Fibroblast of lung (primary cell): ENCODE results near the gene PRIM1.

ENCODE experiments used
- EZH2 ChIP-seq: IDR thresholded peaks from 2 replicates; pipeline ENCODE4 v1.5.1; 2012; ENCODE audit warnings: low read length, control low read depth, mild to moderate bottlenecking; ENCODE audit errors: missing control alignments
- TF ChIP-seq, protein P1 (sequence below), 2 donors: IDR thresholded peaks in 1 of 2; conservative IDR thresholded peaks in 1 of 2; 1 replicate in 1 of 2; 2 replicates in 1 of 2; pipeline ENCODE4 v1.5.1; 2011 to 2012; ENCODE audit warnings: low read length in 2 of 2, control low read depth in 1 of 2, inconsistent platforms in 1 of 2, low read depth in 1 of 2, mild to moderate bottlenecking in 1 of 2

DNA sequence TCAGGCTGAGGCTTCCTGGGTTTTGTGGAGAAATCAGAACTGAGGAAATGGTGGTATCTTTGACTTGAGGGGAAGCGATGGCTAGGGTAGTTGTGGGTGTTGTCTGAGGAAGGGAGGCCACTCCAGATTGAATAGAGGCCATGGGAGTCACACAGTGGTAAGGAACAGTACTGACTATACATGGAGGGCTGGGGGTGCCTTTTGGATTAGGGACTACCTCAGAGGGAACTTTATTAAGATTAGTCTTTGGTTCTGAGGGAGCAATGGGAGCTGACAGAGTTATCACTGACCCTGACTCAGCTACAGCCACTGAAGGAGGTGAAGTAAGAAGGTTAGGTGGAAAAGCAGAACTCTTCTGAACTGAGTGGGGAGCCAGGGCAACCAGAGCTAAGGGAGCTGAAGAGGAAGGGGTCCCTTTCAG, 31.4 kb downstream of the PRIM1 start:
- TF ChIP-seq, protein P1, sequence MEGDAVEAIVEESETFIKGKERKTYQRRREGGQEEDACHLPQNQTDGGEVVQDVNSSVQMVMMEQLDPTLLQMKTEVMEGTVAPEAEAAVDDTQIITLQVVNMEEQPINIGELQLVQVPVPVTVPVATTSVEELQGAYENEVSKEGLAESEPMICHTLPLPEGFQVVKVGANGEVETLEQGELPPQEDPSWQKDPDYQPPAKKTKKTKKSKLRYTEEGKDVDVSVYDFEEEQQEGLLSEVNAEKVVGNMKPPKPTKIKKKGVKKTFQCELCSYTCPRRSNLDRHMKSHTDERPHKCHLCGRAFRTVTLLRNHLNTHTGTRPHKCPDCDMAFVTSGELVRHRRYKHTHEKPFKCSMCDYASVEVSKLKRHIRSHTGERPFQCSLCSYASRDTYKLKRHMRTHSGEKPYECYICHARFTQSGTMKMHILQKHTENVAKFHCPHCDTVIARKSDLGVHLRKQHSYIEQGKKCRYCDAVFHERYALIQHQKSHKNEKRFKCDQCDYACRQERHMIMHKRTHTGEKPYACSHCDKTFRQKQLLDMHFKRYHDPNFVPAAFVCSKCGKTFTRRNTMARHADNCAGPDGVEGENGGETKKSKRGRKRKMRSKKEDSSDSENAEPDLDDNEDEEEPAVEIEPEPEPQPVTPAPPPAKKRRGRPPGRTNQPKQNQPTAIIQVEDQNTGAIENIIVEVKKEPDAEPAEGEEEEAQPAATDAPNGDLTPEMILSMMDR (conservative IDR thresholded peaks at IDR 0.05 in 1 of 2, IDR thresholded peaks at IDR 0.05 in 1 of 2; ENCODE audit: low read depth in 1 of 2, low read length in 2 of 2), result no peak
- TF ChIP-seq EZH2, result no peak
